Skeletal muscle tissue (tissue), 4 donors: ENCODE measurements around the gene MEMO1. TPM values are rescaled to one million over a fixed set of nuclear protein-coding genes. Genes with fewer than 3 reads are reported as not detected.
"Not testable (repeated sequence)": the region's sequence is repeated elsewhere in the genome, so short reads cannot be mapped to it uniquely, and the experiment has no call there.

Experiments
- H3K27ac ChIP-seq: one replicate; pipeline ENCODE4 v1.7.0; 2013; ENCODE audit warnings: mild to moderate bottlenecking, low read depth, low read length, inconsistent platforms
- H3K27me3 ChIP-seq, 3 donors: one replicate each; pipeline ENCODE4 v1.7.0; 2013; ENCODE audit warnings: low read length in 3 of 3; ENCODE audit not compliant: control insufficient read depth in 3 of 3, insufficient read depth in 3 of 3
- H3K36me3 ChIP-seq, 3 donors: one replicate each; pipeline ENCODE4 v1.7.0; 2013; ENCODE audit warnings: low read length in 3 of 3; ENCODE audit not compliant: control insufficient read depth in 3 of 3, insufficient read depth in 3 of 3
- H3K4me1 ChIP-seq, 3 donors: one replicate each; pipeline ENCODE4 v1.7.0; 2013; ENCODE audit warnings: low read length in 3 of 3, mild to moderate bottlenecking in 3 of 3; ENCODE audit not compliant: control insufficient read depth in 3 of 3, insufficient read depth in 3 of 3
- H3K4me3 ChIP-seq, 3 donors: one replicate each; pipeline ENCODE4 v1.7.0; 2013; ENCODE audit warnings: low read length in 3 of 3
- H3K9ac ChIP-seq, 3 donors: one replicate each; pipeline ENCODE4 v1.7.0; 2013; ENCODE audit warnings: low read length in 3 of 3, mild to moderate bottlenecking in 3 of 3, moderate library complexity in 2 of 3, low read depth in 1 of 3
- H3K9me3 ChIP-seq, 3 donors: one replicate each; pipeline ENCODE4 v1.7.0; 2013; ENCODE audit warnings: low read length in 3 of 3; ENCODE audit not compliant: control insufficient read depth in 3 of 3
- total RNA-seq: library from RNA; depleted of rRNA; stranded (reverse); fragments of >200 nt; gene quantifications from one replicate; pipeline ENCODE4 v1.2.3, GENCODE V29; 2014
- donor health status: Osteomylitis.

The MEMO1 gene
- total RNA-seq, 1 donor from 2014 or later, result 43.8 TPM

DNA sequence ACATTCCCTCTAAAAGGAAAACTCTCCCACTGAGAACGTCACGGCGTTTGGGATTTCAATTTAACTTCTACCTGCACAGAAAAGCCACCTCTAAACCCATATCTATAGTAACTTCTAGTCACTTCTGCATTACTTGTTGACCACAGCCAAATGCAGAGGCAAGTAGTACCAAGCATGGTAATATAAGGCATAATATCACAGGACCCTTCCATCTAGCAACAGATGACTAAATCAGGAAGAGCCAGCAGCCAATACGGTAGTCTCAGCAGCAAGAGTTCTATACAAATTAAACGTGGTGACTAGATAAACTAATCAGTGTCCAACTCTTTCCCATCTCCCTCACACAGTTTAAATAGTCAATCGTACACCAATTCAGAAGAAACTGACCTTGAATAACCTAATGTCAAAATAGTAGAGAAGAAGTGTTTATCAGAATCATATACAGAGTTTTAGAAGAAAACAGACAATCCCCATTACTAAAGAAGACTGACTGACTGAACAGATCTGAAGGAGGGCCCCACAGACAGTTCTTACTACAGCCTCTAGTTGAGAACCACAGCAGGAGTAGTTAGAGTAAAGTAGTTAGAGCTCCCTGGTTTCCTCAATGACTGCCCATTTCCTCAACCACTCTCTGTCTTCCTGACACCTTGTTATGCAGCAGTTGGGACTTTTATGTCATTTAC lies 30.0 kb downstream of the MEMO1 start:
- H3K9me3 ChIP-seq, result no peaks in the 10 kb centered on the region
- no peaks in the 10 kb centered on the region for H3K27me3 ChIP-seq
- H3K9ac ChIP-seq, result peak overlapping the region in 1 of 3 donors; percentile 34
- H3K4me1 ChIP-seq, result peaks cover 6 to 21% (median 9%) of the 10 kb centered on the region in 3 donors
- H3K36me3 ChIP-seq, result no peaks in the 10 kb centered on the region
- peak overlapping the region in 1 of 3 donors; percentile 6 for H3K4me3 ChIP-seq
- H3K27ac ChIP-seq, result peak overlapping the region; percentile 68

DNA sequence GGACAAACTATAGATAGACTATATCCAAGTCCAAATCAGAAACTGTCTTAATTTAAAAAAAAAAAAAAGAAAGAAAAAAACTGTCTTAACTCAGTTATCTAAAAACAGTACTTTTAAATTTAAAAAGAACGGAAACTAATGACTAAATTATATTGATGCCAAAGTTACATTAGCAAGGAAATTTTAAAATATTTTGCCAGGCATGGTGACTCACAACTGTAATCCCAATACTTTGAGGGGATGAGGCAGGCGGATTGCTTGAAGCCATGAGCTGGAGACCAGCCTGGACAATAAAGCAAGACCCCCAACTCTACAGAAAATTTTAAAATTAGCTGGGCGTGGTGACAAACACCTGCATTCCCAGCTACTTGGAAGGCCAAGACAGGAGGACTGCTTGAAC lies 30.9 kb downstream of the MEMO1 start:
- Histone ChIP-seq H3K4me3 (no peak overlapping the region), H3K9ac (no peak overlapping the region), H3K27ac (no peak overlapping the region), H3K36me3 (no peaks in the 10 kb centered on the region), H3K9me3 (no peaks in the 10 kb centered on the region), H3K27me3 (no peaks in the 10 kb centered on the region), H3K4me1 (peaks cover 6 to 21% (median 9%) of the 10 kb centered on the region in 3 donors)

DNA sequence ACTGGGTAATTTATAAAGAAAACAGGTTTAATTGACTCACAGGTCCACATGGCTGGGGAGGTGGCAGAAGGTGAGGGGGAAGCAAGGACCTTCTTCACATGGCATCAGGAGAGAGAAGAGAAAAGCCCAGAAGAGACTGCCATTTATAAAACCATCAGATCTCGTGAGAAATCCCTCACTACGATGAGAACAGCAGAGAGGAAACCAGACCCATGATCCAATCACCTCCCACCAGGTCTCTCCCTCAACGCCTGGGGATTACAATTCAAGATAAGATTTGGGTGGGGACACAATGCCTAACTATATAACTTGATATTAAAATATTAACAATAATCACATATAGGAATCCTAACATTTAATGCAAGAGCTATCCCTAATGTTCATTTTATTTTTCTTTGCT lies 31.8 kb downstream of the MEMO1 start:
- H3K9ac ChIP-seq, result no peak overlapping the region
- H3K9me3 ChIP-seq, result no peaks in the 10 kb centered on the region
- no peaks in the 10 kb centered on the region for H3K36me3 ChIP-seq
- H3K27ac ChIP-seq, result no peak overlapping the region
- H3K4me1 ChIP-seq, result peaks cover 6 to 16% (median 9%) of the 10 kb centered on the region in 3 donors
- no peaks in the 10 kb centered on the region for H3K27me3 ChIP-seq
- H3K4me3 ChIP-seq, result no peak overlapping the region

DNA sequence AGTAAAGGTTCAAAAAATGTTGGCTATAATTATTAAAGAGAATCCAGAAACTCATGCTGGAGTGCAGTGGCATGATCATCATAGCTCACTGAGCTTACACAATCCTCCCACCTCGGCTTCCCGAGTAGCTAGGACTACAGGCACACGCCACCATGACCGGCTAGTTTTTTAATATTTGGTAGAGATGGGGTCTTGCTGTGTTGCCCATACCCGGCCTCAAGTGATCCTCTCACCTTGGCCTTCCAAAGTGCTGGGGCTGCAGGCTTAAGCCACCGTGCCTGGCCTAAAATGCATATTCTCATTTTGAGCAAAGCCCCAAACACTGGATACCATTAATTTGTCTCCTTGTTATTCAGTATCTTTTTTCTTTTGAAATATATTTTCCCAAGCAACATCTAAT lies 32.4 kb downstream of the MEMO1 start:
- Histone ChIP-seq H3K4me3 (no peak overlapping the region), H3K4me1 (peaks cover 4 to 13% (median 6%) of the 10 kb centered on the region in 3 donors), H3K27ac (no peak overlapping the region), H3K9me3 (no peaks in the 10 kb centered on the region), H3K36me3 (no peaks in the 10 kb centered on the region), H3K27me3 (no peaks in the 10 kb centered on the region), H3K9ac (no peak overlapping the region)

DNA sequence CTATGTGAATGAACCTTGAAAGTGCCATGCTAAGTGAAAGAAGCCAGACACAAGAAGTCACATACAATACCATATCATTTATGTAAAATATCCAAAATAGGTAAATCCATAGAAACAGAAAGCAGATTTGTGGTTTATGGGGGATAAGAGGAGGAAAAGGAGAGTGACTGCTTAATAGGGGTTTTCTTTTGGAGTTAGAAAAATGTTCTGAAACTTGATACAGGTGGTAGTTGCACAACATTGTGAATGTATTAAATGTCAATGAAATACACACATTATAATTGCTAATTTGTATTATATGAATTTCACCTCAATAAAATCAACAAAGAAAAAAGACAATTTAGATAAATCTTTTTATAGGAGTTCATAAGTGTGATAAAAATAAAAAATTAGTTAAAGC lies 37.1 kb downstream of the MEMO1 start:
- Histone ChIP-seq H3K9ac (no peak overlapping the region), H3K4me1 (no peaks in the 10 kb centered on the region), H3K4me3 (no peak overlapping the region), H3K9me3 (no peaks in the 10 kb centered on the region), H3K27me3 (no peaks in the 10 kb centered on the region), H3K36me3 (no peaks in the 10 kb centered on the region), H3K27ac (no peak overlapping the region)

DNA sequence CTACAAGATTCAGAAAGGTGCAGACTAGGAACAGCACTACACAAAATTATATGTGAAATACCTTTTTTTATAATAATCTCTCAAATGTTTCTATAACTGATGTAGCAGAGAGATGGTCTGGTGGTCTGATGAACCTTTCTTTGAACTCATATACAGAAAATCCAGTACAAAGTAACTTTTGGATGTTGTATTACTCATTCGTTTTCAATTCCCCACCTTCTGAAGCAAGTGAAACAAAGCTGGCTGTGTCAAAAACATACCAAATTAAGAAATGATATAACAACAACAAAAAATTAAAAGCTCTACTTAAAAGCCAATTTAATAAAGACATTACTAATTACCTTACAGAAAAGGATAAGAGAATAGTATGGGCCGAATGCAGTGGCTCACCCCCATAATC lies 38.7 kb downstream of the MEMO1 start:
- Histone ChIP-seq H3K27me3 (no peaks in the 10 kb centered on the region), H3K27ac (no peak overlapping the region), H3K9ac (no peak overlapping the region), H3K4me1 (no peaks in the 10 kb centered on the region), H3K36me3 (no peaks in the 10 kb centered on the region), H3K9me3 (no peaks in the 10 kb centered on the region), H3K4me3 (no peak overlapping the region)

DNA sequence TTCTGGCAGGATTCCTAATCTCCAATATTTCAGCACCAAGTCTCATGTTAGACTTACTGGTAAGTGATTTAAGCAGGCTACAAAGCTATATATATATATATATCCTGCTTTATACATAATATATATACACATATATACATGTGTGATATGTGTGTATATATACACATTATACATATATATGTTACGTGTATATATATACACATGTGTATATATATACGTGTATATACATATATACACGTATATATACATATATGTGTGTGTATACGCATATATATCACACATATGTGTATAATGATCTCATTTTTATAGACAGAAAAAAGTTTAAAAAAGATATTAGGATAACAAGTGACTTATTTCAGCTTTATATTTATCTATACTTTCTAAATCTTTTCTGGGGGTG lies 41.6 kb downstream of the MEMO1 start:
- no peak overlapping the region for H3K27ac ChIP-seq
- no peak overlapping the region for H3K9ac ChIP-seq
- no peak overlapping the region for H3K4me3 ChIP-seq

DNA sequence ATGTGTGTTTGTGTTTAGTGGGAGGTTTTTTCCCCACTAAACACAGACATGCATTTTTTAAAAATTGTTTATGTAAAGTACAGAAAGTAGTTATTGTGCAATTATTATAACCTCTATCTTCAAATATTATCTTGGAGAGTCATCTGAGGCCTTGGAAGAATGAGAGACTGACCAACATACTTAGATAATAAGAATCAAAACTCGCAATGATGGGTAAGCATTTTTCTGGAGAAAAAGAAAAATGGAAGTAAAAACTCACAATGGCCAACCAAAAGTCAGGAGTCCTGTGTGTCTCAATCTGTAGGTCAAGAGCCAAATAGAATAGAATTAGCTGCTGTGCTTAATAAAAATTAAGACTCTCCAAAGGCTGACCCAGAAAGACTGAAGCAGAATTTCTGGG lies 43.0 kb downstream of the MEMO1 start:
- Histone ChIP-seq H3K36me3 (peaks cover 0 to 2% (median 0%) of the 10 kb centered on the region in 3 donors), H3K9ac (no peak overlapping the region), H3K27ac (no peak overlapping the region), H3K9me3 (no peaks in the 10 kb centered on the region), H3K27me3 (no peaks in the 10 kb centered on the region), H3K4me1 (no peaks in the 10 kb centered on the region), H3K4me3 (no peak overlapping the region)

More for the DNA sequence above, 41.6 kb downstream of the MEMO1 start:
- no peaks in the 10 kb centered on the region for H3K4me1 ChIP-seq
- peaks cover 0 to under 1% (median 0%) of the 10 kb centered on the region in 3 donors for H3K36me3 ChIP-seq
- H3K9me3 ChIP-seq, result no peaks in the 10 kb centered on the region
- H3K27me3 ChIP-seq, result no peaks in the 10 kb centered on the region

DNA sequence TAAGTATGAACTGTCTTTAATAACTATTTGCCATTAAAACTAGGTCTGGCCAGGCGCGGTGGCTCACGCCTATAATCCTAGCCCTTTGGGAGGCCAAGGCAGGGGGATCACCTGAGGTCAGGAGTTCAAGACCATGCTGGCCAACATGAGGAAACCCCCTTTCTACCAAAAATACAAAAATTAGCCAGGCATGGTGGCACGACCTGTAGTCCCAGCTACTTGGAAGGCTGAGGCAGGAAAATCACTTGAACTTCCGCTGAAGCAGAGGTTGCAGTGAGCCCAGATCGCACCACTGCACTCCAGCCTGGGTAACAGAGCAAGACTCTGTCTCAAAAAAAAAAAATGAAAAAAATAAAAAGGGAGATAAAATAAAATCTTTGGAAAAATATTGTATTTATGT lies 44.4 kb downstream of the MEMO1 start:
- H3K36me3 ChIP-seq, H3K9me3 ChIP-seq, H3K4me1 ChIP-seq, H3K9ac ChIP-seq, H3K27ac ChIP-seq, H3K4me3 ChIP-seq, H3K27me3 ChIP-seq: not testable (repeated sequence)

DNA sequence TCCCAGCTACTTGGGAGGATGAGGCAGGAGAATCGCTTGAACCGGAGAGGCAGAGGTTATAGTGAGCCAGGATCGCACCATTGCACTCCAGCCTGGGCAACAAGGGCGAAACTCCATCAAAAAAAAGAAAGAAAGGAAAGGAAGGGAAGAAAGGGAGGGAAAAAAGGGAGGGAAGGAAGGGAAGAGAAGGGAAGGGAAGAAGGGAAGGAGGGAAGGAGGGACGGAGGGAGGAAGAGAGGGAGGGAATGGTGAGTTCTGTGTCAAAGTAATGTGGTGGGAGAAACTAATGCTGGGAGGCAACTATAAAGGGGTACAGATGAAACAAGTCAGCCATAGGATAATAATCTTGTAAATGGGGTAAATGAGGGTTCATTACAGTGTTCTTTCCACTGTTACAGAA lies 45.7 kb downstream of the MEMO1 start:
- Histone ChIP-seq H3K27me3 (no peaks in the 10 kb centered on the region), H3K4me1 (no peaks in the 10 kb centered on the region), H3K9ac (no peak overlapping the region), H3K4me3 (no peak overlapping the region), H3K9me3 (no peaks in the 10 kb centered on the region), H3K36me3 (peaks cover 0 to 2% (median 0%) of the 10 kb centered on the region in 3 donors), H3K27ac (no peak overlapping the region)
